Astrocyte of the spinal cord (primary cell): ENCODE data around the gene EML3.

ENCODE experiments used
- DNase-seq: peaks from one replicate; pipeline ENCODE4 v3.0.0; 2011; ENCODE audit warnings: low read depth, low spot score
- H3K4me3 ChIP-seq: 2 replicates; pipeline ENCODE4 v1.5.1; 2011; ENCODE audit warnings: low read depth, mild to moderate bottlenecking, low read length, moderate library complexity
- CTCF ChIP-seq: IDR thresholded peaks from 2 replicates; pipeline ENCODE4 v1.5.1; 2012; ENCODE audit warnings: low read depth, mild to moderate bottlenecking, low read length, inconsistent platforms
- in situ Hi-C: cut with HindIII; loops from 2 replicates; pipeline ENCODE4 v1.10.0; 2017; ENCODE audit warnings: low sequenced_read_pairs

Gene EML3

DNA sequence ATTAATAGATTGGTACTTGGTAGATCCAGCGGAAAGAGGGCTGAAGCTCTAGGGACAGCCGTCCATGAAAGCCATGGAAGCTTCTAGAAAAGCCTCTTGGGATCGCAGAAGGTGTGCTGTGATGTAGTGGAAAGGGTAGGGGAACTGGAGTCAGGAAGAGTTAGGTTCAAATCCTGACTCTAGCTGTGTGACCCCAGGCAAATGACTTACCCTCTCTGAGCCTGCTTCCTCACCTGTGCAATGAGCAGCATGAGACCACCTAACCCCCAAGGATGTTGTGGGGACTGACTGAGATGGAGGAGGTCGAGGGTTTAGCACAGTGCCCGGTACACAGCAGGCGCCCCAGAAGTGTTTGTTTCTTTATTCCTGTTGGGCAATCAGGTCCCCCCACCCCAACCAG is 2.2 kb downstream of the EML3 start:
- in situ Hi-C loops = no loop called here
- DNase-seq = no peak
- no peak overlapping the region for H3K4me3 ChIP-seq
- no peak for TF ChIP-seq CTCF

- TF ChIP-seq CTCF = no peak
- in situ Hi-C loops = no loop called here
- DNase-seq = no peak
- H3K4me3 ChIP-seq = no peak overlapping the region
Measured at GRCh38 chr11:62608776-62609175, 3.8 kb downstream of the EML3 start.

DNA sequence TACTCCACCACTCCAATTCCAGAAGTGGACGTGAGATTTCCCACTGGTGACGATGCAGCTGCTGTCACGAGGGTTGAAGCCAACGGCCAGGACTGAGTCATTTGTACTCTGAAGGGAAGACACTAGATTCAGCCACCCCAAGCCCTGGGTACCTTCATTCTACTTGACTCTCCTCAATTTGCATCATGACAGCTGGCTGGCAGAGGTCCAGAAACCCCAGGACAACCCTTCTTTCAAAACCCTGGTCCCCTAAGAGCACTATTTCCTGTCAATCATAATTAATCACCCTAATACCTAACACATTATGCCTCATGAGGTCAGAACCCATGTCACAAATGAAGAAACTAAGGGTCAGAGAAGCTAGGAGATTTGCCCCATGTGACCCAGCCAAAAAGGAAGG is 4.9 kb downstream of the EML3 start:
- no peak for TF ChIP-seq CTCF
- in situ Hi-C loops = no loop called here
- H3K4me3 ChIP-seq = no peak overlapping the region
- no peak for DNase-seq

GRCh38 chr11:62605902-62606301 is 6.7 kb downstream of the EML3 start:
- in situ Hi-C loops = no loop called here
- TF ChIP-seq CTCF = no peak
- H3K4me3 ChIP-seq = no peak overlapping the region
- no peak for DNase-seq

DNA sequence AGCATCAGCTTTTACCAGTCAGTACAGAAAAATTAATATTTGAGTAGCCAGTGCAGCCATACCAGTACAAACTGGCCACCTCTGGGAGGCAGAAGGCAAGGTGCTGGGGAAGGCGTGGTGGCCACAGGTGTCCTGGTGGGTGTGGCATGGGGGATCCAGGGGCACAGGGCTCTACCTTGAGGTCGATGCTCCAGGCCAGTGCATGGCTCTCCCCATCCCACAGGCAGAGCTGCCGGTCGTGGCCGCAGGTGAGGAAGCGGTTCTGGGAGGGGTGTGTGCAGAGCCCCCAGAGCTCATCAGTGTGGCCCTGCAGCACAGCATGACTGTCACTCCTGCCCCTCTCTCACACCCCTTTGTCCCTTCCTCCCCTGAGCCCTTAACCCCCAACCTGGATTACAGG is 7.1 kb downstream of the EML3 start:
- no peak overlapping the region for H3K4me3 ChIP-seq
- no peak for TF ChIP-seq CTCF
- in situ Hi-C loops = no loop called here
- no peak for DNase-seq

DNA sequence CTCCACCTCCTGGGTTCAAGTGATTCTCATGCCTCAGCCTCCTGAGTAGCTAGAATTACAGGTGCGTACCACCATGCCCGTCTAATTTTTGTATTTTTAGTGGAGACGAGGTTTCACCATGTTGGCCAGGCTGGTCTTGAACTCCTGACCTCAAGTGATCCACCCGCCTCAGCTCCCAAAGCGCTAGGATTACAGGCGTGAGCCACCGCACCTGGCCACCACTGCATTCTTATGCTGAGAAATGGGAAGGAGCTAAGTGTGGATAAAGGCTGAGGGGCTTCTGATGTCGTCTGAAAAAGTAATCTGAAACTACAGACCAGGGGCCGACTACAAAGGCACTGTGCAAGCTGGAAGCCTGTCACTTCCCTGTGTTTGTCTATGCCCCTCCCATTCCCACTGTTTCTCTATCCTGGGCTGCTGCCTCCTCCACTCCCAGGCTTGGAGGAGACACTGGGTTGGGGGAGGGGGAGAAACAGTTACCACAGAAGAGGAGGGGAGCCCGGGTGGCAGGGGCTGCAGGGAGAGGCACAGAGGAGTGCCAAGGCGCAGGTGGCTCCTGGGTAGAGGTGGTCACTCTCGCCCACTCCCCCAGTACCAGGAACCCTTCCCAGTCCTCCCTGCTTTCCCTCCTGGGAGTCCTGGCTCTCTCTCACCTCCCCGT is 8.0 kb downstream of the EML3 start:
- no peak for DNase-seq
- no peak for TF ChIP-seq CTCF
- in situ Hi-C loops = no loop called here
- no peak overlapping the region for H3K4me3 ChIP-seq

DNA sequence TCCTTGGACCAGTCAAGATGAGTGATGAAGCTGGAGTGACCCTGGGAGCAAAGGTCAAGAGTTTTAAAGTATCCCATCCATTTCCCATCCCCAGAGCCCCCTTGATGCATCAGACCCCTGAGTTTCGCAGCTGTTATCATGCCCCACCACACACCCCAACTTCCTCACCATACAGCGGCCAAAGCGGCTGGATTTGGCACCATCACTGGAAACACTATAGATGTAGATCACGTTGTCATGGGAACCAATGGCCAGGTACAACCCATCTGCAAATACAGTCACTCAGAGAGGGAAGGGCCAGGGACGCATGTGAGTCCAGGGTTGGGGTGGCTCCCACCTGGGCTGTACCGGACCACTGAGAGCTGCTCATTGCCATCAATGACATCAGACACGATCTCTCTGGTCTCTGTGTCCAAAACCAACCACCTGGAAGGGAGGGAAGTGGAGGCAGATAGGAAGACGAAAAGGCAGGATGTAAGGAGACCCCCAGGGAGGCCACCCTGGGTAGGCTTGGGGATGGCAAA is 8.7 kb downstream of the EML3 start:
- no peak overlapping the region for H3K4me3 ChIP-seq

More for the DNA sequence above, 8.7 kb downstream of the EML3 start:
- TF ChIP-seq CTCF = no peak
- in situ Hi-C loops = no loop called here
- no peak for DNase-seq
